ENCODE results near the gene ABCC1.
A peak's percentile ranks its signal among the peaks of the same experiment; 100 is the strongest.
"Not testable (repeated sequence)": the region's sequence is repeated elsewhere in the genome, so short reads cannot be mapped to it uniquely, and the experiment has no call there.

ABCC1 gene

DNA sequence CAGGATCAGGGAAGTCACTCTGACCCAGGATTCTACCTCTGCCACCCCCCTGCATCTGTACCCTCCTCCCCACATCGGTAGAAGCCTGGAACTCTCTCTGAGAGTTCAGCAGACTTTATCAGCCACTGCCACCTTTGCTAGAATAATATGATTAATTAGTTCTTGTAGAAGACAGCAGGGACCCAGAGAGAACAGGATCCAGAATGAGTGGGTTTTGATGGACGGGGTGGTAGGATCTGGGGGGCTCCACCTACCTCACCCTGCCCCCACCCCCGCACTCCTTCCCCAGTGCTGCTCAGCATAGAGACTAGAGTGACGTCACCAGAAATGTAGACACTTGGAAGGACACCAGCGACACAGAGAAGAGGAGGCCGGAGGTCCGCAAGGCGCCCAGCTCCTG is 240.4 kb downstream of the ABCC1 start:
- no peak overlapping the region for H3K23ac ChIP-seq (ENCODE audit: low read length)

GRCh38 chr16:16190546-16190945 is 241.1 kb downstream of the ABCC1 start:
- Histone ChIP-seq H3K27me3 (ENCODE audit: insufficient read depth, low read length) (no peaks in the 10 kb centered on the region), H3K9ac (ENCODE audit: low read length) (no peak overlapping the region), H3K14ac (ENCODE audit: low read length) (no peak overlapping the region), H3K79me1 (ENCODE audit: low read length) (no peaks in the 10 kb centered on the region), H3K36me3 (ENCODE audit: control insufficient read depth in 1 of 2, insufficient read depth in 2 of 2, low read length in 2 of 2) (no peaks in the 10 kb centered on the region), H3K4ac (ENCODE audit: low read depth, low read length) (no peak overlapping the region), H3K18ac (ENCODE audit: low read length) (no peak overlapping the region), H3K23ac (ENCODE audit: low read length) (no peak overlapping the region), H3K4me2 (ENCODE audit: low read length) (no peak overlapping the region), H4K12ac (ENCODE audit: low read depth, low read length) (no peak overlapping the region), H3K4me1 (ENCODE audit: control insufficient read depth in 1 of 2, insufficient read depth in 2 of 2, low read length in 2 of 2) (no peaks in the 10 kb centered on the region), H3K9me3 (ENCODE audit: insufficient read depth, low read depth, low read length) (no peaks in the 10 kb centered on the region), H2BK5ac (ENCODE audit: low read depth, low read length, poor library complexity) (no peak overlapping the region), H2AK5ac (ENCODE audit: low read length) (no peak overlapping the region), H2AFZ (ENCODE audit: insufficient read depth, low read length, poor library complexity) (no peak overlapping the region), H3K79me2 (ENCODE audit: control insufficient read depth, insufficient read depth, low read length, poor library complexity) (no peaks in the 10 kb centered on the region), H2BK120ac (ENCODE audit: insufficient read depth, low read length, poor library complexity) (no peak overlapping the region), H3K27ac (ENCODE audit: low read depth, low read length) (no peak overlapping the region), H3K4me3 (ENCODE audit: low read depth, low read length) (no peak overlapping the region), H2BK12ac (ENCODE audit: low read length) (no peak overlapping the region), H4K91ac (ENCODE audit: low read depth, low read length) (no peak overlapping the region), H4K8ac (ENCODE audit: low read depth, low read length) (no peak overlapping the region)
- WGBS (ENCODE audit: extremely low coverage, insufficient coverage, insufficient read length), result no CpG with 5 or more reads among the region's 5 CpGs
- no peak for DNase-seq

More for the DNA sequence above, 240.4 kb downstream of the ABCC1 start:
- no peak overlapping the region for H3K4me2 ChIP-seq (ENCODE audit: low read length)
- H2AFZ ChIP-seq (ENCODE audit: insufficient read depth, low read length, poor library complexity), result no peak overlapping the region
- H2BK120ac ChIP-seq (ENCODE audit: insufficient read depth, low read length, poor library complexity), result no peak overlapping the region
- no peak overlapping the region for H2BK12ac ChIP-seq (ENCODE audit: low read length)
- H3K9me3 ChIP-seq (ENCODE audit: insufficient read depth, low read depth, low read length), result no peaks in the 10 kb centered on the region
- H3K18ac ChIP-seq (ENCODE audit: low read length), result no peak overlapping the region
- no peak overlapping the region for H3K14ac ChIP-seq (ENCODE audit: low read length)
- no peak overlapping the region for H3K27ac ChIP-seq (ENCODE audit: low read depth, low read length)
- no CpG with 5 or more reads among the region's 8 CpGs for WGBS (ENCODE audit: extremely low coverage, insufficient coverage, insufficient read length)
- no peak overlapping the region for H4K8ac ChIP-seq (ENCODE audit: low read depth, low read length)
- no peaks in the 10 kb centered on the region for H3K4me1 ChIP-seq (ENCODE audit: control insufficient read depth in 1 of 2, insufficient read depth in 2 of 2, low read length in 2 of 2)
- H3K27me3 ChIP-seq (ENCODE audit: insufficient read depth, low read length), result no peaks in the 10 kb centered on the region
- no peaks in the 10 kb centered on the region for H3K36me3 ChIP-seq (ENCODE audit: control insufficient read depth in 1 of 2, insufficient read depth in 2 of 2, low read length in 2 of 2)
- no peak overlapping the region for H4K12ac ChIP-seq (ENCODE audit: low read depth, low read length)
- no peaks in the 10 kb centered on the region for H3K79me2 ChIP-seq (ENCODE audit: control insufficient read depth, insufficient read depth, low read length, poor library complexity)
- H3K9ac ChIP-seq (ENCODE audit: low read length), result no peak overlapping the region
- DNase-seq, result no peak
- H3K79me1 ChIP-seq (ENCODE audit: low read length), result no peaks in the 10 kb centered on the region
- H3K4ac ChIP-seq (ENCODE audit: low read depth, low read length), result no peak overlapping the region
- H4K91ac ChIP-seq (ENCODE audit: low read depth, low read length), result no peak overlapping the region
- H3K4me3 ChIP-seq (ENCODE audit: low read depth, low read length), result no peak overlapping the region
- H2BK5ac ChIP-seq (ENCODE audit: low read depth, low read length, poor library complexity), result no peak overlapping the region
- H2AK5ac ChIP-seq (ENCODE audit: low read length), result no peak overlapping the region

DNA sequence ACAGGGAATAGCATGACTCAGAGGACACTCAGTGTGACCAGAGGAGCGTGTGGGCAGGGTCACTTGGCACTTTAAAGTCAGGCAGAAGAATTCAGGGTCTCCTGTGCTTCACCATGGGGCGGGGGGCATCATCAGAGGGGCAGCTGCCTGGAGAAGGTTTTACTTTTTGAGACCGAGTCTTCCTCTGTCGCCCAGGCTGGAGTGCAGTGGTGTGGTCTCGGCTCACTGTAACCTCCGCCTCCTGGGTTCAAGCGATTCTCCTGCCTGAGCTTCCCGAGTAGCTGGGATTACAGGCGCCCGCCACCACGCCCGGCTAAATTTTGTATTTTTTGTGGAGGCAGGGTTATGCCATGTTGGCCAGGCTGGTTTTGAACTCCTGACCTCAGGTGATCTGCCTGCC is 241.6 kb downstream of the ABCC1 start:
- H3K4ac ChIP-seq (ENCODE audit: low read depth, low read length); H3K79me2 ChIP-seq (ENCODE audit: control insufficient read depth, insufficient read depth, low read length, poor library complexity); H4K12ac ChIP-seq (ENCODE audit: low read depth, low read length); H2BK12ac ChIP-seq (ENCODE audit: low read length); H2AK5ac ChIP-seq (ENCODE audit: low read length); H3K9me3 ChIP-seq (ENCODE audit: insufficient read depth, low read depth, low read length); H3K18ac ChIP-seq (ENCODE audit: low read length); H3K4me3 ChIP-seq (ENCODE audit: low read depth, low read length); H4K91ac ChIP-seq (ENCODE audit: low read depth, low read length); H3K27ac ChIP-seq (ENCODE audit: low read depth, low read length); H2BK120ac ChIP-seq (ENCODE audit: insufficient read depth, low read length, poor library complexity); H3K14ac ChIP-seq (ENCODE audit: low read length); H2BK5ac ChIP-seq (ENCODE audit: low read depth, low read length, poor library complexity); H3K9ac ChIP-seq (ENCODE audit: low read length); DNase-seq; H3K36me3 ChIP-seq (ENCODE audit: control insufficient read depth in 1 of 2, insufficient read depth in 2 of 2, low read length in 2 of 2); H3K23ac ChIP-seq (ENCODE audit: low read length); H3K79me1 ChIP-seq (ENCODE audit: low read length); H2AFZ ChIP-seq (ENCODE audit: insufficient read depth, low read length, poor library complexity); H3K27me3 ChIP-seq (ENCODE audit: insufficient read depth, low read length); H3K4me1 ChIP-seq (ENCODE audit: control insufficient read depth in 1 of 2, insufficient read depth in 2 of 2, low read length in 2 of 2); H4K8ac ChIP-seq (ENCODE audit: low read depth, low read length); H3K4me2 ChIP-seq (ENCODE audit: low read length): not testable (repeated sequence)
- WGBS (ENCODE audit: extremely low coverage, insufficient coverage, insufficient read length), result no CpG with 5 or more reads among the region's 12 CpGs

DNA sequence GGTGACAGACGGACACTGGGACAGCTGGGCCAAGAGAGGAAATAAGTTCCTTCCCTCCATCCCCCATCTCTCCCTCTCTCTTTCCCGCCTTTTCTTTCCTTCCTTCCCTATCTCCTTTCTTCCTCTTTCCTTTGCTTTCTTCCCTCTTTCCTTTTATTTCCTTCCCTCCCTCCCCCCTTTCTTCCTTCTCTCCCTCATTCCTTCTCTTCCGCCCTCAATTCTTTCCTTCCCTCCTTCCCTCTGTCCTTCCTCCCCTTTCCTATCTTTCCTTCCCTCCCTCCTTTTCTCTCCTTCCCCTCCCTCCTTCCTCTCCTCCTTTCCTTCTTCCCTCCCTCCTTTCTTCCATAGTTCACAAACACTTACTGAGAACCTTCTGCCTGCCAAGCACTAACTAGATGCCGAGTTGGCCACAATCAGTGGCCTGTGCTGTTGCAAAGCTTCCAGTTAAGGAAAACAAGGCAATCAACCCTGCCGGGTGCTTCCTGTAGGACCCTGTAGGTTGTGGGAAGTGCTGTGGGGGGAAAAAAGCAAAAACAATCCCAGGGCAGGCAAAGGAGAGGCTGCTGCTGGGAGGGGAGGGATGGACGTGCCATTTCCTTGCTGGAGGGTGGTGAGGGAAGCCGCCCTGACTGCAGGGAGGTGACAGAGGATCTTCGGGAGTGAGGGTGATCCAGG is 242.2 kb downstream of the ABCC1 start:
- Histone ChIP-seq H3K9ac (ENCODE audit: low read length) (no peak overlapping the region), H3K36me3 (ENCODE audit: control insufficient read depth in 1 of 2, insufficient read depth in 2 of 2, low read length in 2 of 2) (no peaks in the 10 kb centered on the region), H3K27ac (ENCODE audit: low read depth, low read length) (no peak overlapping the region), H3K23ac (ENCODE audit: low read length) (no peak overlapping the region), H4K12ac (ENCODE audit: low read depth, low read length) (no peak overlapping the region), H3K4me3 (ENCODE audit: low read depth, low read length) (peak overlapping the region; percentile 3), H3K4me2 (ENCODE audit: low read length) (no peak overlapping the region), H4K8ac (ENCODE audit: low read depth, low read length) (no peak overlapping the region), H4K91ac (ENCODE audit: low read depth, low read length) (no peak overlapping the region), H3K4ac (ENCODE audit: low read depth, low read length) (no peak overlapping the region), H3K14ac (ENCODE audit: low read length) (no peak overlapping the region), H3K18ac (ENCODE audit: low read length) (no peak overlapping the region), H3K9me3 (ENCODE audit: insufficient read depth, low read depth, low read length) (no peaks in the 10 kb centered on the region), H2BK12ac (ENCODE audit: low read length) (no peak overlapping the region), H2AFZ (ENCODE audit: insufficient read depth, low read length, poor library complexity) (no peak overlapping the region), H2AK5ac (ENCODE audit: low read length) (no peak overlapping the region), H2BK5ac (ENCODE audit: low read depth, low read length, poor library complexity) (no peak overlapping the region), H3K79me1 (ENCODE audit: low read length) (no peaks in the 10 kb centered on the region), H3K4me1 (ENCODE audit: control insufficient read depth in 1 of 2, insufficient read depth in 2 of 2, low read length in 2 of 2) (no peaks in the 10 kb centered on the region), H2BK120ac (ENCODE audit: insufficient read depth, low read length, poor library complexity) (no peak overlapping the region), H3K79me2 (ENCODE audit: control insufficient read depth, insufficient read depth, low read length, poor library complexity) (no peaks in the 10 kb centered on the region), H3K27me3 (ENCODE audit: insufficient read depth, low read length) (no peaks in the 10 kb centered on the region)
- 100% methylated on average over 2 of the region's 8 CpGs for WGBS (ENCODE audit: extremely low coverage, insufficient coverage, insufficient read length)
- no peak for DNase-seq

Measured in trophoblast cell (in vitro differentiated cells and primary cell).